RPMI8226 (cell line): ENCODE results near the gene TRPC4.
"Not testable (repeated sequence)": the region's sequence is repeated elsewhere in the genome, so short reads cannot be mapped to it uniquely, and the experiment has no call there.

Source experiments
- DNase-seq: peaks from one replicate; pipeline ENCODE4 v3.0.0-alpha.2; 2015

The TRPC4 gene

DNA sequence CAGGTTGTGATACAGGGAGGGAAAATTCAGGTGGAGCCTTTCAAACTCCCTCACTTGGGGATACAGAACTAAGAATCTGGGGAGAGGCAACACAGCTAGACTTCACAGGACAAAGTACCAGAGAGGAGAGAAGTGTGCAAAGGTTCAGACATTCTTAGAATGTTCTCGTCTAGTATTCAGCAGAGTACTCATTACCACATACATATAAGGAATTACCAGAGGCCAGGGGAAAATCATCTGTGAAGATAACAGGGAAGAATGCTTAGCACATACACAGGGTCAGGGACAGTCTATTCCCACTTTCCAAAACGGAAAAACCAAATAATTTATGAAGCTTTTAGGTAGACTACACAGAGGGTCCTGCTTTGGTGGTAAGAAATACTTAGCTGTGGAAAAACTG is 58.1 kb downstream of the TRPC4 start:
- no peak for DNase-seq

DNA sequence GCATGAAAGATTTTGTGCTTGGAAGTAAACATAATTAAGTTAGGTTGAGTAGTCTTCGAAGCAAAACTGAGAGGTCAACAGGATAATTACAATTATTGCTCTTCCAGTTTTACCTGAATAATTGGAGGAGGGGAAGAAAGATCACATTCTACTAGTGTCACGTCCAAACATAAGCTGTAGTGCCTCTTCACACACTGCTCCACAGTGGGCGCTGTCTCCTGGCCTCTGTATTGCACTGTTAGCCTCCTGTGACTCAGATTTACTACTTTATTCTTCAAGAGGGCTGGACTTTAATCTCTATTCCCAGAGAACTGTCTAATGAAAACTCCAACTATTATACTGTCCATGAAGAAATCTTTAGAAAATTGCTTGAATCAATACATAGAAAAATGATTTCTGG is 62.9 kb downstream of the TRPC4 start:
- DNase-seq = no peak

DNA sequence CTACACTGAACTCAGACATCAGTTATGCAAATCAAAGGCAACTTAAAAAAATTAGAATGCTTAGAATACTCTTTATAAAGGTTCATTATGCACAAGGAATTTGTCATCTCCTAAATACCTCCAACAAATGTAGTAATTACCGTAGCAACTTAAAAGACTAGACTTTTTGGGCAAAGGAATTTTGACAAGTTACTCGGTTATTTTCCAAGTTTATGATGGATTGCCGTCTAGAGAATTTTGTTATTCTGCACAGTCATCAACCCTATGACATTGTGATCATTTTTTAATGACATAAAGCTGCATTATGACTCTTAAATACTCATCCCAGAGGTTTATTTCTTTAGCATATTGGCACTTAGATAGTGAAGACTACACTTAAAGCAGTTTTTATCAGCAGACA is 71.9 kb downstream of the TRPC4 start:
- no peak for DNase-seq

DNA sequence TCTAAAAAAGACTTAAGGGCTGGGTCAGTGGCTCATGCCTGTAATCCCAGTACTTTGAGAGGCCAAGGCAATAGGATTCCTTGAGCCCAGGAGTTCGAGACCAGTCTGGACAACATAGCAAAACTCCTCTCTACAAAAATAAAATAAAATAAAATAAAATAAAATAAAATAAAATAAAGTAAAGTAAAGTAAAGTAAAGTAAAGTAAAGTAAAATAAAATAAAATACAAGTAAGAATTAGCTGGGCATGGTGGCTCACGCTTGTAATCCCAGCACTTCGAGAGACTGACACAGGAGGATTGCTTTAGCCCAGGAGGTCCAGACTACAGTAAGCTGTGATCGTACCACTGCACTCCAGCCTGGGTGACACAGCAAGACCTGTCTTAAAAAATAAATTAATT is 72.8 kb downstream of the TRPC4 start:
- not testable (repeated sequence) for DNase-seq

DNA sequence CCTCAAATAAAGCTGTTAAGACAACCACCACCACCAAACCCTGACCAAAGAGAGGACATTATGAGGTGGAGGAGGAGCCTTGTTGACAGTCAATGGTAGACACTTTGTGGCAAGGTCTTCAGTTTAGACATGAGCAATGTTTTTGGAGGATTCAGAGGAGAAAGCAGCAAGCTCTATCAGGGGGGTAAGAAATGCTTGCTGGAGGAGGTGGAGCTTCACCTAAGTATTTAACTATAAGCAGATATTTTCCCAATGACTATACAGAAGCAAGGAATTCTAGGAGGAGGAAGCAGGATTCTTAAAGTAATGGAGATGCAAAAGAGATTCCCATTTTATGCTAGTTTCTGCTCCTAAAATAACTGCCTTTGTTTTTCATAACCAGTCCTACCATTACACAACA is 74.2 kb downstream of the TRPC4 start:
- DNase-seq = no peak

DNA sequence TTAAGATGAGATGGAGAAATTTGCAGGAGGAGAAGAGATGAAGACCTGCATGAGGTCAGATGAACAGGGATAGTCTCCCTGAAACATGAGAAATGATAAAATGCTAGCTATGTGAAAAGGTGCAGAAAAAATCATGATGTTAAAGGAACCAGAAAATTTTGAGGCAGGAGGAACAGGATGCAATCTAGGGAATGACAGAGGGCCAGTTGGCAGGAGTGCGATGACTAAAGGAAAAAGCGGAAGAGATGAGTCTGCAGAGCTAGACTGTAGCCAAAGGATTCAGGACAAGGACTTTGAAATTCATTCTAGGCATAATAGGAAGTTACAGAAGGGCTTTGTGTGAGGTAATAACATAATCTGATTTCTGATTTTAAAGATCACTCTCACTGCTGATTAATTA is 77.9 kb downstream of the TRPC4 start:
- DNase-seq = no peak

DNA sequence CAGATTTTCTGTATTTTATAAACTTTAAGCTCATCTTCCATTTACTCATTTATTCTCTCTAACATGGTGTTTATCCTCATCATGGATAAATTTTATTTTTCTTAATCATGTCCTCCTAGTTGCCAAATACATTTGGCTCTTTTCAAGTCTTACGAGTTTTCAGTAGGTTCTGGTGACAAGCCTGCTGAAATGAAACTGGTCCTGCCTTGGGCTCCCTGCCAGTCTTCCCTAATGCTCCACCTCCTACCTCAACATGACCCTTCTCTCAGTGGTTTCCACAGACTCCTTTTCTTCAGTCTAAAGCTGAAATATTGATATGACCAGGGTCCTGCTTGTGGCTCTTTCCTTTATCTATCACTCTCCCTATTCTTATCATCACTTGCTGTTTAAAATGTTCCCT is 81.2 kb downstream of the TRPC4 start:
- no peak for DNase-seq

DNA sequence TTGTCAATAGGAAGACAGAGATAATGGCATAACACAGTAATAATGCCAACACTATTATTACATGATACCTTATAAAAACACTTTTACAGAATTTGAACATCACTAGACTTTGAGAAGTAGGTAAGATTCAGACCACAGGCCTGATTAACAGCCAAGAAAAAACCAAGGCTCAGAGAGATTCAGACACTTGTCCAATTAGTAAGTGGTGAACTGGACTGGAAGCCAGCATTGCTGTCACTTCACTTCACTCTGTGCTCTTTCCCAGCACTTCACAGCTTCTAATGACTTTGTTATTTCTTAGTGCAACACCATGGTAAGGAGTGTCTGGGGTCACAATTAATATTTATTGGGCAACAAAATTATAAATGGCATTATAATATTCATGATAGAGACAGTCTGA is 91.9 kb downstream of the TRPC4 start:
- DNase-seq = no peak

DNA sequence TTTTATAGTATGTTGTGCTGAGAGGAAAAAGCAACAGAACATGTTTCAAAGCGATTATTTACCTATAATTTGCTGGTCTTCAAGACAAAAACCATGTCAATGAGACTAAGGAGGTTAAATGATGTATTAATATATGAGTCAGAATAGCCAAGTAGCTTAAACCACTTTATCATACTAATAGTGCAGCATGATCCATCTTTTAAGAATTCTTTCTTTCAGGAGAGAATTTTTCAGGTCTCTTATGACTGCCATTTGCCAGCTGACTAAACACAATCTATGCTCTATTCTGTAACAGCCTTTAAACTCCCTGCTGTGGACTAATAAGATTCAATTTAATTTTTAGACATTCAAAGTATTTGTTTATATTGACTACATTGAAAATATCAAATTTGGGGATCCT is 93.7 kb downstream of the TRPC4 start:
- DNase-seq = no peak

DNA sequence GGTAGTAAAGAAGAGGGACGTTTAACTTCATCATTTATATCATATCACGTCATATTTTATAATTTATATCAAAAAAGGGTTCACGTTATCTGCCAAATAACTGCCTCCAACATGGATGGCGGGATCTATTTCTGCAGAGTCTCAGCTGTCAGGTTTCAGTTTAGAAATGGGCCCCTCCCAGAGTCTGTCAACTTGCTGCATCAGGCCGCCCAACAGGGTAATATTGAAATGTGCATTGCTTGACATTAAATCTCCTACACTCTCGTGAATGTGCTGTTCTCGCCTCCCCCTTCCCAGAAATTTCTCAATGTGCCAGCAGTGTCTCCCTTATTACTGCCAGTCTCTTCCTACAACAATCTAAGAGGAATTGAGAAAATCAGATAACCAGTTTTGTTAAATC is 96.9 kb downstream of the TRPC4 start:
- no peak for DNase-seq

DNA sequence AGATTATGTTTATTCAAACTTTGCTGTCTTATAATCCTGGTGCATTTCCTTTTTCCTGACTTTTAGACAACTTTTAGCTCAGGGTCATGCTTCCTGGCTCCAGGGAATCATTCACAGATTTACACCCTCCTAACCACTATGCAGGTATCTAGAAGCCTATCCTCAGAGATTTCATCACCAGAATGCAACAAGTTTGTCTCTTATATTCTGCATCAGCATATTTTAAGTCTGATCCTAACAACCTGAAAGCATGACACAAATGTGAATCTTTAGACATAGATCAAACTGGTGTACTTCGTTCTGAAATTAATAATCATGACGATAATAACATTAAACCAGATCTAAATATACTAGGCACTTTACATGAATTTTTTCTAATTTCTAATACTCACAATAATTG is 100.0 kb downstream of the TRPC4 start:
- no peak for DNase-seq

DNA sequence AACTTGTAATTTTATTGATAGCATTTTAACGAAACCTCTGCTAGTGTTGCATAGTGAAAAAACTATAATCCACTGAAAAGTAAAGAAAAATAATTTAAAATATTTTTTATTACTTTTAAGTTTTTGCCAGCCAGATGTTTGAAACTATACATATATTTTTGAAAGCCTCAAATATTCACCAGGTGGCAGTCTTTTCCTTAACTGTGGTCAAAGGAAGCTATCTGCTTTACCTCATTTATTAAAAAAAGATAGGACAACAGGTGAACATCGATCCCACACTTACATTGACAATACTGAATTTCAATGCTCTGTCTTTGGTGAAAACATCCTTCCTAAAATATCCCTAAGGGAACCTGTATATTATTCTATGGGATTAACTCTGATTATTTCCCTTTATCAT is 100.5 kb downstream of the TRPC4 start:
- peak; percentile 9 for DNase-seq

DNA sequence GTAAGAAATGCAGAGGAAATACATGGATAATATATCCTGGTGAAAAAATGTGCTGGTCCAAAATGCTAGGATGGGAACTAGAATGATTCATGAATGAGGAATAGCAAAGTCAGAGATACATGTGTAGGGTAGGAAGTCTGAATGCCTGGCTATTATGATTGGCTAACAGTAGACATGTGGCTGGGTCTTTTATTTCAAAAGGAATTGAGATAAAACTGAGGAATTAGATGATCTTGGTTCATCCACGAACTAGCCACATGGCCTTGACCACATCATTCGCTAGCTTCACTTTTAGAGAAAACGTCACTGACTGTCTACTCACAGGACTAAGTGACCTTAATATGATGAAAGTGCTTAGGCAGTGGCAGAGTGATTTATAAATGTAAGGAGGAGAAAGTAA is 103.1 kb downstream of the TRPC4 start:
- no peak for DNase-seq

DNA sequence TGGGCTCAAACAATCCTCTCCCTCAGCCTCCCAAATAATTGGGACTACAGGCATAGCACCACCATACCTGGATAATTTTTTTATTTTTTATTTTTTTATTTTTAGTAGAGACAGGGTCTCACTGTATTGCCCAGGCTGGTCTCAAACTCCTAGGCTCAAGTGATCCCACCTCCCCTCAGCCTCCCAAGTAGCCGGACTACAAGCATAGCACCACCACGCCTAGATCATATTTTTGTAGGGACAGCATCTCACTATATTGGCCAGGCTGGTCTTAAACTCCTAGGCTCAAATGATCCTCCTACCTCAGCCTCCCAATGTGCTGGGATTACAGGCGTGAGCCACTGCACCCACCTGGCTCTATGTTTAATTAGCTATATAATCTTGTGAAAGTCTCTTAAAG is 114.2 kb downstream of the TRPC4 start:
- DNase-seq = no peak

DNA sequence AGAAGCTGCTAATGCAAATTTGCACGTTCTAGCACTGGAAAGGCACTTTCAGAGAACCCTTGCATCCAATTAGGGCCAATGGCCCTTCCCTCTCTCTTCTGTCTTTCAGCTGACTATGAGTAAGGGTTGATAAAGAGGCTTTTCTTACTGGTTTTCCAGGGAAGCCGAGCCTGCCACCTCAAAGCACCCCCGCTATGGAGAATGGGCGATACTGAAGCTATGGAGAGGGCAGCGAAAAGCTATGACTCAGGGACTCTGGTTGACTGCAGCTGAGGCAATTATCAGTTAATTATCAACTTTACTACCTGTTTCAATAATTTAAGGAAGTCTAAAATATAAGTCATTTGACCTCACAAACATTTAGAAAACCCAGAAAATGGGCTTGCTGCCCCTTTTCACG is 115.8 kb downstream of the TRPC4 start:
- DNase-seq = no peak

DNA sequence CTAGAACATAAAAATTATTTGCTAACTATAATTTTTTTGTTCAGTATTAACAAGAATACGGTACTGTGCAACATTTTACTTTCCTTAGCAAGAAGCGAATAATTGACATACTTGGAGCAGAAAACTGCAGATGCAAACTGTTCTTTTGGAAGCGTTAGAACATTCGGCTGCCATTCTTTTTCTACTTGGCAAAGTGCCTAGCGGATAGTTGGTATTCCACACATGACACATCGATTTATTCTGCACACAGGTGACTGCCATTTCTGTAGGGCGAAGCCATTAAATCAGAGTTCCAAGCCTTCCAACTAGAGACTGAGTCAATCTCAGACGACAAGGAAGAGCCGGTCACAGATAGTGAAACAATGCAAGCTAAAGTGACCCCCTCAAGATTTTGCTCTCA is 117.4 kb downstream of the TRPC4 start:
- no peak for DNase-seq

DNA sequence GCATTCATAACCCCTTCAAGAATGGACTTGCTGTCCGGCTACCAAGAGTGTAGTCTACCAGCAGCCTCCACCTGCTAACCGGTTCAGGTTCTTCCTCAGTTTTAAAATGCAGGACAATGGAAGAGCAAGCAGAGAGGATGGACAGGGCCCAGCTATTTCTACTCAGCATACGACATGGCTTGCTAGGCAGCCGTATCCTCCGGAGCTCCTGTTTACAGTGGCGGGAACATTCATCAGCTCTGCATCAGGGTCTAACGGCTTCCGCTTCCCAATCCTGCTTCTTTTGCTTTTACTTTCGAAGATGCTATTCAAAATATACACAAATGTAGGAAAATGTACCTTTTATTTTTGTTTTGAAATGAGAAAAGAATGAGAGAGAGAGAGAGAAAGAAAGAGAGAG is 118.5 kb downstream of the TRPC4 start:
- DNase-seq = no peak

DNA sequence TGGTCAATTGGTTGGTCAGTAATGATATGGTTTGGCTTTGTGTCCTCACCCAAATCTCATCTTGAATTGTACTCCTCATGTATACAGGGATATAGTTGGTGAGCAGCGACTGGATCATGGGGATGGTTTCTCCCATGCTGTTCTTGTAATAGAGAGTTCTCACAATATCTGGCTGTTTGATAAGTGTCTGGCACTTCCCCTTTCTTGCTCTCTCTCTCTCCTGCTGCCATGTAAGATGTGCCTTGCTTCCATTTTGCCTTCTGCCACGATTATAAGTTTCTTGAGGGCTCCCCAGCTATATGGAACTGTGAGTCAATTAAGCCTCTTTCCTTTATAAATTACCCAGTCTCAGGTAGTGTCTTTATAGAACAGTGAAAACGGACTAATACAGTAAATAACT is 120.7 kb downstream of the TRPC4 start:
- no peak for DNase-seq

DNA sequence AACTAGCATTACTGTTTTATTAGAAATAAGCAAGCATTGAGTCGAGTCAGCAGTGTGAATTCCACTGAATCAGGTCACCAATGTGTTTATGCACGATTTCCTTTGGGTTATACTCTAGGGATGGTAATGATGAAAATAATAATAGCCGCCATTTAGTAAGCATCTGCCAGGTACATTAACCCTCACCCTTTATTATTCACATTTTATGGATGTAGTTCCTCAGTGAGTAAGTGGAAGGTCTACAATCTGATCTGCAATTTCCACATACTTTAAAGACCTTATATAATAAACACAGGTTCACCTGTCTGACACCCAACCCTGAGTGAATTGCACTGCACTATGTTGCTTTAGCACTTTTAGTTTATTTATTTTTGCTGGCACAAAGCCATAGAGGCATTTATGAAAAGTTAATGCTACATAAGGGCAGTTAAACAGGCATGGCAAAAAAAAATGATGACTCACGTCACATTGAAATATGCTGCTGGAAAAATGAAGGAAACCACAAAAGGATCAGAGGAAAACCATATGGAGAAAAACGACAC is 122.4 kb downstream of the TRPC4 start:
- no peak for DNase-seq

DNA sequence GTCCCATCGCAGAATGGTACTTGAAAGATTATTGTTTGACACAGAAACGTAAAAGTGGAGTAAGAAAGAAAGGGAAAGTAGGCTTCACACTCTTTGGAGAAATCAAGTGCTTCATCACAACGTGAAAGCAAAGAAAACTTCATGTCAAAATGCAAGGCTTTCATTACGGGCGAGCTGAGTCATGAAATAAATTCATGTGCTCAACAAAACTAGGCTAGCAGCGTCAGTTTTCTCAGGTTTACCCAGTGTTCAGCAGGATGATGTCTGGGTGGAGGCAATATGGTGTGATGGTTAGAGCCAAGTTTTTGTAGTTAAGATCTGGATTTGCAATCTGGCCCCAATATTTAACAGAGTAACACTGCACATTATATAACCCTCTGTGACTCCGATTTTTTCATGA is 128.0 kb downstream of the TRPC4 start:
- DNase-seq = no peak

DNA sequence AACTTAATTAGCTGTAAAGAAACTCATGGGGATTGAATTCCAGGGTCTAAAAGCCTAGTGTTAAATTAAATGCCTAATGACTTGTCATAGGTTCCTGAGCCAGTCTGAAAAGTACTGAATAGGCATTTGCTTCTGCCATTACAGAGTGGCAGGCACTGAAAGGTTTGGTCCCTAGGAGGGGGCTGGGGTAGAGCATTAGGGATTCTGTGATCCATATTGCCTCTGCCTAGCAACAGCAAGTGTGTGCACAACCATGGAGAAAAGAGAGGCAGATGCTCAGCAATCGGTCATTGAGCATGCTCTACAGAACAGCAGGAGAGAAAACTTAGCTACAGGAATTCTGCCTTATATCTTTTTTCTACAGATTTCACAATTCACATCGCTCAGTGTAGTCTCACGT is 133.5 kb downstream of the TRPC4 start:
- no peak for DNase-seq

DNA sequence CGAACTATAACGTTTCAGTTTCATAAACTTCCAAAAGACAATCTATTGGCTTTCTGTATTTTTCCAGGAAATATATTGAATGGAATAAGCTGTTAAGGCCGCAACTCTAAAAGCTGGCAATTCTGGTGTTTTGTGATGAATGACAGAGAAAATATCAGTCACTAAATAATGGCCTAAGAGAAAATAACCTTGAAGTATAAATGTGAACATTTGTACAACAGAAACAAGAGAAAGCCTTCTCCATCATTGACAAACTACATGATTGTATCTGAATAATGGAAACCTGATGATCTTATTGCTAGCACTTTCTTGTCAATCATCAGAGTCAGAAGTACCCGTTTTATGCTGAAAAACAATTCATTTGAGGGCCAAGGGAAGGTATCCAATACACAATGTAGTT is 134.3 kb downstream of the TRPC4 start:
- DNase-seq = no peak

DNA sequence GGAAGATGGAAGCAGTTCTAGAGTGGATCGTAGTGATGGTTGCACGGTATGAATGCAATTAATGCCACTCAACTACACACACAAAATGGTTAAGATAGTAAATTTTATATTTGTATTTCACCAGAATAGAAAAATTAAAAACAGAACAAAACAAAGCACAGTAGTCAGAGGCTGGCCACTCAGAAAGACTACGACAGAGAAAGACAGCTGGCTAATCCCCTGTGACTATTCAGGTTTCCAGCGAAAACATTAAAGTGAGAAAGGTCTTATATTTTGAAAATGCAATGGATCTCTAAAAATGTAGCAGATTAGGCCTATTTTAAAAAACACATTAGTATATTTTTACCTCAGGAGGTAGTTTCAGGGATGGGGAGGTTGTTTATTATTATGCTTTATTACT is 139.7 kb downstream of the TRPC4 start:
- no peak for DNase-seq

DNA sequence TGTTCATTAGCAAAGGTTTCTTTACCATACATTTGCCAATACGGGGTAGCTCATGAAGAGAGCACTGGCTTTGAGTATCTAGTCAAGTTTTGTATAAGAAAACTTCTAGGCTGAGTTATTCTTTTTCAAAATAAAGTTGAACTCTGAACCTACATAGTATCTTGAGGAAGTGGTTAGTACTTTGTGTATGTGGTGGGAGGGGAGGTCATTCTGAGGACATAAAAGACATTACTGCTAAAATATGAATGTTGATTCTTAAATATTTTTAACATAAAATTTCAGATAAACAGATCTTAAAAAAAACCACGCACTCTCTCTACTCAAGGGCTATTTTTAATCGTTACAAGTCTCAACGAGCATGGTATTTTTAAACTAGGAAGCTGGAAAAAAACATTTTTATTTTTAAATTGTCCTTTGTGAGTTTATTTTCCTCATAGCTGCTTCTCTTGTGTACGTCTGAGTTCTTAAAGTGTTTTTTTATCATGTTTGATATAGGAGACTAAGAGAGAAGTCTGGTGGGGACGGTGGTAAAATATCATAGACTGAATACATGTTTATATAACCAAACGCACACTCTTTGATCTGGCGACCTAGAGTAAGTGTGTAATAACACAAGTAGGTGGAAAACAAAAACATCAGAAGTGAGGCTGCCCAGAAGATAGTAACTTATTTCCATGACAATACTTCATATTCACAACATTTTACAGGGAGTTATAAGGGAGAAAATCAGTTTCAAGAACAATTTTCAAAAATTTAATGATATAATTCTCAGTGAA is 153.0 kb downstream of the TRPC4 start:
- no peak for DNase-seq

DNA sequence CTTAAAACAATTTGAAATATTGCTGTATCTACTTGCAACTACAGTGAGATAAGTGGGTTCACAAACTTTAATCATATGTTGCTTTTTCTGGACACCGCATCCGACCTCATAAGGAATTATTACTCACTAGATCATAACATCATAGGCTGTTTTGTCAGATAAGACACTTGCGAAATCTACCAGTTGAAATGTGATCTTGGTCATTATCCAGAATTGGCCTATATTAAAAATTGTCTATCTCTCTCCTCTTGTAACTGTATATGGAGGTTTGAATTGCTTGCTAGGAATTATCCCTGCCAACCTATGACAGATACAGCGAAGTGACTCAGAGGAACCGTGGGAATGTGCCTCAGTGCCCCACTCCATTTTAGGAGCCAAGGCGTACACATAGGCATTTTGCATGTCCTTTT is 154.0 kb downstream of the TRPC4 start:
- DNase-seq = no peak
